GM21619 (cell line): Measurements from ENCODE around the gene PHPT1.
A peak's percentile ranks its signal among the peaks of the same experiment; 100 is the strongest.
"Not testable (repeated sequence)": the region's sequence is repeated elsewhere in the genome, so short reads cannot be mapped to it uniquely, and the experiment has no call there.

Experiments used
- ATAC-seq: cut with Tn5 transposase; IDR thresholded peaks from one replicate; pipeline ENCODE4 v1.9.1; 2021; ENCODE audit not compliant: unreplicated experiment

The PHPT1 gene

DNA sequence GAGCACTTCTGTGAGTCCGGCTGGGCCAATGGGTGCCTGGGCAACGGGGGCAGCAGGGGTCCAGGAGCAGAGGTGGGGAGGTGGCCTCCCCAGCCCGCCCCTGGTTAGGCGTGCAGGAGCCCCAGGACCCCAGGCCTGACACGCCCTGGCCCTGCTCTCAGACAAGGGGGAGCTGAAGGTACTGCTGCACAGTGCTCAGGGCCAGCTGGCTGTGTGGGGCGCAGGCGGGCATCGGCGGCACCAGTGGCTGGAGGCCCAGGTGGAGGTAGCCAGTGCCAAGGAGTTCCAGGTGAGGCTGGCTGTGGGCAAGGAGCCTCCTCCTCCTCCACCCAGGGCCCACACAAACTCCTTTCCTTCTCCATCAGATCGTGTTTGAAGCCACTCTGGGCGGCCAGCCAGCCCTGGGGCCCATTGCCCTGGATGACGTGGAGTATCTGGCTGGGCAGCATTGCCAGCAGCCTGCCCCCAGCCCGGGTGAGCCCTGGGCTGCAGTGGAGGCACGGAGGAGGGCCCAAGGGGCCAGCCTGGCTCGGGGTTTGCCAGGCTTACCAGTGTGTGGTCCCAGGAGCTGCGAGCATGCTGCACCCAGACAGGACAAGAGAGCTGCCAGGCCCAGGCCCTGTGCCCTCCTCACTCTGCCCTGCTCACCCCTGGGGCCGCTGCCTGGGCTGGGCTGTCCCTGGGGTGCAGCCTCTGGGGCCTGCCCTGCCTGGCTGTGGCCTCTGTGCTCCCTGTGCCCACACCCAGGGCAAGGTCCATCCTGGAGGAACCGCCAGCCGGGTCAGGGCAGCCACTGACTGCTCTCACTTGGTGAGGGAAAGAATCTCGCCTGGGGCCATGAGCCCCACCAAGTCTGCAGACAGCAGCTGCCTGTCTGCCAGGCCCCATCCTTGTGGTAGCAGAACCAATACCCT lies 9.9 kb downstream of the PHPT1 start:
- ATAC-seq, result no peak

DNA sequence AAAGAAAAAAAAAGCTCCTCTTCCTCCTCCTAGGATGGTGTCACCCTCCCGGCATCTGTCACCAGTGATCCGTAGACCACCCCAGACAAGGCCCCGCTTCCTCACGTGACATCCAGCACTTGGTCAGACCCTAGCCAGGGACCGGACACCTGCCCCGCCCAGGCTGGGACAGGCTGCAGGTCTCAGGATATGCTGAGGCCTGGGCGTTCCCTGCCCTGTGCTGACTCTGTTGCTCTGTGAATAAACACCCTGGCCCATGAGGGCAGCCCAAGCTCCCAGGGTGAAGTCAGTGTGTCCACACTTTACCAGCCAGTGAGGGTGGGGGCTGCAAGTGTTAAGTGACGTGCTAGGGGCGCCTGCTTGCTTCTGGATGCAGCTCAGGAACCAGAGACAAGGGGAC lies 11.3 kb downstream of the PHPT1 start:
- no peak for ATAC-seq

GRCh38 chr9:136860933-136861873 lies 12.0 kb downstream of the PHPT1 start:
- no peak for ATAC-seq

GRCh38 chr9:136861874-136862457 lies 12.8 kb downstream of the PHPT1 start:
- no peak for ATAC-seq

DNA sequence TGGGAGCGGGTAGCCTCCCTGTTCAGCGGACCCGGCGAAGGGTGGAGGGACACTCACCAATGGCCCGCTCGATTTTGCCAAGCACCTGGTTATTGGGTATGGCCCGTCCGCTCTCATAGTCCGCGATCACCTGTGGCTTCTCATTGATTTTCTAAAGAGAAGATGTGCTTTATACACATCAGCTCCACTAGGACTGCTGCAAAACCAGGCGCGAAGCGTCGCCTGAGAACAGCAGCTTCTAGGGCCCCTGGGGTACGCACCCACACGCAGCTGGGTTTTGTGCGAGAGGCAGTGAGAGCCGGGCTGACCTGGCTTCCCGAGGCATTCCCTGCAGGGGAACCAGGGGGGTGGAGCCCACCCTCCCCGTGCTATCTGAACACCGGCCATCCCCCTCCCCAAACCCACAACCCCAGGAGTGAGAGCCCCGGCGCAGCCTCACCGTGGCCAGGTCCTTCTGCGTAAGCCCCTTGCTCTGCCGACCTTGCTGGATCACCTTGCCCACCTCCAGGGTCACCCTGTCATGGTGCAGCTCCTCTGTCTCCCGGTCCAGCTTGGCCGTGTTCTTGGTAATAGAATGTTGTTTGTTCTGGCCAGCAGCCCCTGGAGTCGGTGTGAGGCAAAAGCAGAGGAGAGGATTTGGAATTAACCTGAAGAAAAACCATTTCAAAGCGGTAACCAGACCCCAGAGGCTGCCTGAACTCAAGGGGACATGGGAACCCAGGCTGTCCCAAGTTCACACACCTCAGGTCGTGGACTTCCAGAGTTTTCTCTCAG lies 13.8 kb downstream of the PHPT1 start:
- no peak for ATAC-seq

GRCh38 chr9:136863623-136864273 lies 14.5 kb downstream of the PHPT1 start:
- ATAC-seq, result no peak

GRCh38 chr9:136865041-136865767 lies 16.0 kb downstream of the PHPT1 start:
- ATAC-seq, result no peak

GRCh38 chr9:136865768-136866103 lies 16.5 kb downstream of the PHPT1 start:
- no peak for ATAC-seq

- ATAC-seq, result not testable (repeated sequence)
Observed at GRCh38 chr9:136866898-136867421, 17.8 kb downstream of the PHPT1 start.

GRCh38 chr9:136867480-136867879 lies 18.3 kb downstream of the PHPT1 start:
- no peak for ATAC-seq

DNA sequence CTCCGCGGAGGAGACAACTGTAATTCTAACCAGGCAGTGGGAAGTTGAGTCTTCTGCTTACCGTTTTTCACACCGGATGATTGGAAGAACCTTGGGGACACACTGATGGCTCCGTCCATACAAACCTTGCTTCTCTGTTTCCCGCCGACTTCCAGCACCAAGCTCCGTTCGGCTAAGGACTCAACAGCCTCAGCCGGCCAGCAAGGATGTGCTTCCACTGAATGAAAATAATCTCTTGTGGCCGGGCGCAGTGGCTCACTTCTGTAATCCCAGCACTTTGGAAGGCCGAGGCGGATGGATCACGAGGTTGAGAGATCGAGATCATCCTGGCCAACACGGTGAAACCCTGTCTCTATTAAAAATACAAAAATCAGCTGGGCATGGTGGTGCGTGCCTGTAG lies 18.7 kb downstream of the PHPT1 start:
- ATAC-seq, result no peak

DNA sequence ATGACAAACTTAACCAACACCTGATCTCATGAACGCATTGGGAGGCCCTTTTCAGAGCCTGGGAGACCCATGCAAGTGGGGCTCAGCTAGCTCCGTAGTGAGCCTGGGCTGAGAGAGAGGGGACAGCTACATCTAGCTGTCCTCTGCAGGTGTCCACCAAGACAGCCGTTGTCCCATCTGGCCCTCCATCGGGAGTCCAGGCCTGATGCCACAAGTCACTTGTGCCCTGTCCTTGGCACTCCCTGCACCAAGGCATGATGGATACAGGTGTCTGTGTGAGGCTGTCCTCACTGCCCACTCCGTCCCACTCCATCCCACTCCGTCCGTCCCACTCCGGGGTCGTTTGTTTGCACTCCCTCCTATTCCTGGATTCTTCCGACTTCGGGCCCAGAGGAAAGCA lies 19.4 kb downstream of the PHPT1 start:
- ATAC-seq, result no peak

- not testable (repeated sequence) for ATAC-seq
Observed at GRCh38 chr9:136869611-136870010, 20.4 kb downstream of the PHPT1 start.

GRCh38 chr9:136875155-136875554 lies 25.9 kb downstream of the PHPT1 start:
- no peak for ATAC-seq

DNA sequence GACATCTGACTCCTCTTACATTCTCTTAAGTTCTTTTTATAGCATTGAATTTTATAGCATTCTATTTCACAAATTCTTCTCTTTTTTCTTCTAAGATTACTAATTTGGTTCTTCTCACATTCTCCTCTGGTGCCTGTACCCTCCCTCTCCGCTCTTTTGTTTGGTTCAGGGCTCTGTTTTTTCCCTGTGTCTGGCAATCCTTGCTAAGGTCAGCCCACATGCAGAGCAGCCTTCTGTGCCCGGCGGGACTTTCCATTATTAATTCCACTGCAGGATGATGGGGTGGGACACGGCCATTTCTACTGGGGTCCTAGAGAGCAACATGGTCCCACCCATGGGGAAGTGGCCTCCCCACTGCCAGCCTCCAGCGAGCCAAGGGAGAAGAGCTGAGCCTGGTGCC lies 27.3 kb downstream of the PHPT1 start:
- ATAC-seq, result no peak

- no peak for ATAC-seq
Observed at GRCh38 chr9:136880651-136881050, 31.4 kb downstream of the PHPT1 start.

- peak; percentile 33 for ATAC-seq
Observed at GRCh38 chr9:136881691-136882108, 32.5 kb downstream of the PHPT1 start.

GRCh38 chr9:136882109-136882946 lies 33.1 kb downstream of the PHPT1 start:
- peak; percentile 32 for ATAC-seq
